Ascending aorta (tissue), 2 donors: ENCODE data around the gene FAM131A. TPM values are rescaled to one million over a fixed set of nuclear protein-coding genes. Genes with fewer than 3 reads are reported as not detected.

Experiments used
- DNase-seq, 2 donors: peaks; one replicate each; pipeline ENCODE4 v3.0.0-alpha.2; 2019; ENCODE audit warnings: low spot score in 2 of 2
- H3K27ac ChIP-seq, 2 donors: fragments of 200-600 bp; sonication (generic); one replicate each; pipeline ENCODE4 v1.5.1; 2016 to 2017; ENCODE audit warnings: mild to moderate bottlenecking in 1 of 2
- H3K27me3 ChIP-seq: fragments of 200-600 bp; sonication (generic); one replicate; pipeline ENCODE4 v1.5.1; 2017
- H3K36me3 ChIP-seq, 2 donors: fragments of 200-600 bp; sonication (generic); one replicate each; pipeline ENCODE4 v1.5.1; 2016
- H3K4me1 ChIP-seq, 2 donors: fragments of 200-600 bp; sonication (generic); one replicate each; pipeline ENCODE4 v1.5.1; 2016 to 2017; ENCODE audit warnings: mild to moderate bottlenecking in 1 of 2
- H3K4me3 ChIP-seq, 2 donors: fragments of 200-600 bp; sonication (generic); one replicate each; pipeline ENCODE4 v1.5.1; 2016 to 2017; ENCODE audit warnings: mild to moderate bottlenecking in 1 of 2
- H3K9me3 ChIP-seq, 2 donors: fragments of 200-600 bp; sonication (generic); one replicate each; pipeline ENCODE4 v1.5.1; 2016
- intact Hi-C: fragments of 100-400 bp; cut with DNase I; formaldehyde crosslinking; loops from one replicate; pipeline ENCODE4 v1.15.1; 2023
- total RNA-seq: library from RNA; depleted of rRNA; stranded (reverse); fragments of >200 nt; gene quantifications from one replicate; pipeline ENCODE4 v1.1.0, GENCODE V29; 2016
- TF ChIP-seq, protein P1 (sequence below), 3 experiments: fragments of 200-600 bp in 2 of 3; fragments of 450-650 bp in 1 of 3; sonication (generic) in 2 of 3; IDR thresholded peaks; one replicate each; pipeline ENCODE4 v1.5.1; 2016 to 2019; ENCODE audit warnings: antibody characterized with exemption in 3 of 3, mild to moderate bottlenecking in 1 of 3, moderate library complexity in 1 of 3

The FAM131A gene
- total RNA-seq, 1 donor from 2014 or later = 47.7 TPM

DNA sequence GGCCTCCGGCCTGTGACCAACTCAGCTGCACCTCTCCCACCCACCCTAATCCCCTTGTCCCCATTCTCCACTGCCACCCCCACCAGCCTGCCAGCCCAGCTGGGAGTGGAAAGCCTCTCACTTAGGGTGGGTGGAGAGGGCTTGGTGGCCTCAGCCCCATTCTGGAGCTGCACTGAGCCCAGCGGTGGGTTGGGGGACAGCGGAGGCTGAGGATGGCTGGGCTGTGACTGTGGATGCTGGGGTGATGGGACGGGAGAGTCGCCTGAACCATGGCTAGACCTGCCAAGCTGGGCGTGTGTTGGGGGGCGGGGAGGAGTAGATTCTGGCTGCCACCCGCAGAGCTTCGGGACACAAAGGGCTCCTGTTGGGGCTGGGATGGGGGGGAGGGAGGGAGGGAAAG, 22.2 kb downstream of the FAM131A start:
- peaks cover 5 to 15% of the 10 kb centered on the region in 2 donors for H3K4me1 ChIP-seq
- H3K4me3 ChIP-seq = no peak overlapping the region
- no peak for DNase-seq
- H3K36me3 ChIP-seq = peaks cover 4 to 11% of the 10 kb centered on the region in 2 donors
- no peak overlapping the region for H3K27ac ChIP-seq
- H3K27me3 ChIP-seq = no peaks in the 10 kb centered on the region
- intact Hi-C loops = loop anchor here (5.0 to 10.0 kb wide), 3 partner anchors 172 to 415 kb away; partner anchors contain the start of genes ABCC5 and ABCF3
- TF ChIP-seq, protein P1, sequence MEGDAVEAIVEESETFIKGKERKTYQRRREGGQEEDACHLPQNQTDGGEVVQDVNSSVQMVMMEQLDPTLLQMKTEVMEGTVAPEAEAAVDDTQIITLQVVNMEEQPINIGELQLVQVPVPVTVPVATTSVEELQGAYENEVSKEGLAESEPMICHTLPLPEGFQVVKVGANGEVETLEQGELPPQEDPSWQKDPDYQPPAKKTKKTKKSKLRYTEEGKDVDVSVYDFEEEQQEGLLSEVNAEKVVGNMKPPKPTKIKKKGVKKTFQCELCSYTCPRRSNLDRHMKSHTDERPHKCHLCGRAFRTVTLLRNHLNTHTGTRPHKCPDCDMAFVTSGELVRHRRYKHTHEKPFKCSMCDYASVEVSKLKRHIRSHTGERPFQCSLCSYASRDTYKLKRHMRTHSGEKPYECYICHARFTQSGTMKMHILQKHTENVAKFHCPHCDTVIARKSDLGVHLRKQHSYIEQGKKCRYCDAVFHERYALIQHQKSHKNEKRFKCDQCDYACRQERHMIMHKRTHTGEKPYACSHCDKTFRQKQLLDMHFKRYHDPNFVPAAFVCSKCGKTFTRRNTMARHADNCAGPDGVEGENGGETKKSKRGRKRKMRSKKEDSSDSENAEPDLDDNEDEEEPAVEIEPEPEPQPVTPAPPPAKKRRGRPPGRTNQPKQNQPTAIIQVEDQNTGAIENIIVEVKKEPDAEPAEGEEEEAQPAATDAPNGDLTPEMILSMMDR (IDR thresholded peaks at IDR 0.05) = no peak
- H3K9me3 ChIP-seq = no peaks in the 10 kb centered on the region

DNA sequence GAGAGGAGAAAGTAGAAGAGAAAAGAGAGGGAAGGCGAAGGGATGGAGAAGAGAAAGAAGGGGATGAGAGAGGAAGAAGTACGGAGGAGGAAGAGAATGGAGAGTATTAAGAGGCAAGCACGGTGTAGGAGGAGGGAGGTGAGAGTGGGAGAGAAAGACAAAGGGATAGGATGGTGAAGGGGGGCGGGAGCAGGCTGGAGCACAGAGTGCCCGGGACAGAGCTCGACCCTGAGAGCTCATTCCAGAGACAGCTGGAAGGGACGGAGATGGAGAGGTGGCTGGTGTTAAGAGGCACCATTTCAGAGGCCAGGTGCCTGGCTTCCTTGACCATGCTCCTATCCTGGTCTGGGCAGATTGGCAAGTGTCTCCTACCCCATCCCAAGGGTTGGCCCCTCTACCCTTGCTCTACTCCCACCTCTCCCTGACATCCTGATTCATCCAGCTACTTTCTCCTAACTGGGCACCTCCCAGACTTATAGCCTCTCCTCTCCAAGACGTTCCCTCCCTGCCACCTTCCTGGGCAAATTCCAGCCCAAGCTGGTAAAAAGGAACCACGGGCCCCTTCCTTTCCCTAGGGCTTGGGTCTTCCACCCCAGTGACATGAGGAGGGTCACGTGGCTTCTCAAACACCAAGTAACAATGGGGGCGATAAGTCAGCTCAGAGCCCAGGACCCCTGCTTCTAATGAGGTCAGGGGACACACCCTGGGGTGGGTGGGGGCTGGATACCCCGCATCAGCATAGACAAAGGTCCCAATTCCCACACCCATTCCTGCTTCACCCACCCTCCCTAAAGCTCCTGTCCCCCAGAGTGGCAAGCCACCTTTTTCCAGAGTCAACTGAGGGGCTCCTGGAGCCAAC, 22.9 kb downstream of the FAM131A start:
- H3K4me3 ChIP-seq = peak overlapping the region; percentile 64 to 78
- no peak overlapping the region for H3K27ac ChIP-seq
- no peak for DNase-seq
- peaks cover 4 to 18% of the 10 kb centered on the region in 2 donors for H3K36me3 ChIP-seq
- peaks cover 5 to 15% of the 10 kb centered on the region in 2 donors for H3K4me1 ChIP-seq
- intact Hi-C loops = loop anchor here (5.0 to 10.0 kb wide), 3 partner anchors 173 to 415 kb away; partner anchors contain the start of genes ABCC5 and ABCF3
- H3K9me3 ChIP-seq = no peaks in the 10 kb centered on the region
- H3K27me3 ChIP-seq = no peaks in the 10 kb centered on the region
- TF ChIP-seq, protein P1 (IDR thresholded peaks at IDR 0.05) = no peak

DNA sequence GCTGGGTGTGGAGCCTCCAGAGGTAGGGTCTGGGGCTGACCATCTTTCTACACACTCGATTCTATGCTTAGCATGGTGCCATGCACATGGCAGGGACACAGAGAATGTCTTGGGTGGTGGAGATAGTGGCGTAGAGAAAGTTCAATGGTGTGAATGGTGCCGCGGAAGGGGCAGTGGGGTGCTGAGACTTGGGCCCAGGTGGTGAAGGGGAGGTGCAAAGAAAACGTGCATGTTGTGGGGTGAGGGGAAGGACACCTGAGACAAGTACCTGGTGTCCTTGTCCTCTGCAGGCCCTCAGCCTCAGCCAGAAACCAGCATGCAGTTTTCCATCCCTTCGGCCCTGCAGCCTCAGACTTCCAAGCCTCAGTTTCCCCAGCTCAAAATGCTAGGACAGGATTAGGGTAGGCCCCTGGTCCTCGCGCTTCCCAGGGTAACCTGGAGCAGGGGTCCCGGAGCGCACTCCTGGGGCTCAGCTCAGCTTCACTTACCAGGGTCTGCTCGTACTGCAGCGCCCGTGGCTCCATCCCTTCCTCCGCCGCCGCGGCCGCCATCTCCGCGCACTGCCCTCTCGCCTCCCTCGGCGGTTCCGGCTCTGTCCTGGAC, 23.6 kb downstream of the FAM131A start:
- H3K36me3 ChIP-seq = peaks cover 2 to 21% of the 10 kb centered on the region in 2 donors
- peak overlapping the region; percentile 99 to 100 for H3K27ac ChIP-seq

DNA sequence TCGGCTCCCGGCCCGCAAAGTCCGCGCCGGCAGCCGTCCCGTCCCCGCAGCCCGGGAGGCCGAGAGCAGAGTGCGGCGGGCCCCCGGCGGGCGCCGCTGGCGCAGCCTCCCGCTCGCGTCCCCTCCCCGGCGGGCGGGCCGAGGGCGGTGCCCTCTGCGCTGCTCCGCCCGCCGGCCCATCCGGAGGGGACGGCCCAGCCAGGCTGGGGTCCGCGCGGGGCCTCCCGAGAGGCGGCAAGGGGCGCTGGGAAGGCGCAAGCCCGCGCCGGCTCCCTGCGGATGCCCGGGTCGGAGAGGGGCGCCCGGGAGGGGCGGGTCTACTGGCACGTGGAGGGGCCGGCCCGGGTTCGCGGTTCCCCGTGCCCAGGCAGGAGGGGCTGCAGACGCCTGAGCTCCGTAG, 24.1 kb downstream of the FAM131A start, which contains the start of the genes CLCN2 and POLR2H:
Gene CLCN2 (minus strand): TSS at position 74 of the 400 bp plus-strand sequence. CDS start 126 bp downstream, outside the sequence.
Gene POLR2H (plus strand): TSS at position 179 of the 400 bp plus-strand sequence. CDS start 1,783 bp downstream, outside the sequence.
- TF ChIP-seq, protein P1 (IDR thresholded peaks at IDR 0.05) = no peak
- peaks cover 5 to 15% of the 10 kb centered on the region in 2 donors for H3K4me1 ChIP-seq
- peaks cover 4 to 23% of the 10 kb centered on the region in 2 donors for H3K36me3 ChIP-seq
- intact Hi-C loops = loop anchor here (1.0 to 10.0 kb wide), 5 partner anchors 26 to 413 kb away; partner anchors contain the start of genes ABCC5, ABCF3 and PSMD2
- no peaks in the 10 kb centered on the region for H3K27me3 ChIP-seq
- H3K4me3 ChIP-seq = peak within 1 kb of the TSS; percentile 64 to 78
- H3K9me3 ChIP-seq = no peaks in the 10 kb centered on the region
- no peak for DNase-seq
- peak within 1 kb of the TSS; percentile 99 to 100 for H3K27ac ChIP-seq

More for the DNA sequence above, 23.6 kb downstream of the FAM131A start:
- no peaks in the 10 kb centered on the region for H3K27me3 ChIP-seq
- H3K9me3 ChIP-seq = no peaks in the 10 kb centered on the region
- DNase-seq = no peak
- intact Hi-C loops = loop anchor here (1.0 to 10.0 kb wide), 5 partner anchors 26 to 414 kb away; partner anchors contain the start of genes ABCC5, ABCF3 and PSMD2
- TF ChIP-seq, protein P1 (IDR thresholded peaks at IDR 0.05) = no peak
- H3K4me3 ChIP-seq = peak overlapping the region; percentile 64 to 78
- peaks cover 5 to 15% of the 10 kb centered on the region in 2 donors for H3K4me1 ChIP-seq

DNA sequence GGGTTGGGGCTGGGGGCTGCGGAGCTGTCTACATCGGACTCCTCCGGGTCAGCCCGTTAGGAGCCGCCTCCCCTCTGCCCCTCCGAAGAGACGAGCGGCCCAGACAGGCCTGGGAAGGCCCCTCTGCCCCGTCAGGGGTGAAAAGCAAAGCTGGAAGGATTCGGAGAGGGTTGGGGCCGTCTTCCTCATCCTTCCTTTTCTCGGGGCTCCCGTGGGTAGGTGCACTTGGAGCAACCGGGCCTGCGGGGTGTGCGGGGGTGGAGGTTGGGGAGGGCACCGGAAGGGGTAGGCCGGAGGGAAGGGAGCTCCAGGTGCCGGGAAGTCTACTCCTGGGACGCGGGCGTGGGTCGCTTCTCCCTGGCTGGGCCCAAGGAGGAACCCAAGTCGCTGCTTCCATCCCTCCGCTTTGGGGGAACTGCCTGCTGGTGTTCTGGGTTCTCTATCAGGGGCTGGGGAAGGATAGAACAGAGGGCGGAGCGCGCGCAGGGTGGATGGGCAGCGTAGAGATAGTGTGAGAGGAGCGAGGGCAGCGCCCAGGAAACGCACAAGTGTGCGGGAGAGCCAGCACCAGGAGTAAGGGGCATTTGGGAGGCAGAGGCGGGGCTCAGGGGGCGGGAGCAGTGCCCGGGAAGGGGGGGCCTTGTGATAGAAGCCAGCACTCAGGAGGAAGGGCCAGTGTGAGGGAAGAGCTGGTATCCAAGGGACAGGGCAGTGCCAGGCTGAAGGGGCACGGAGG, 24.7 kb downstream of the FAM131A start:
- H3K4me1 ChIP-seq = peaks cover 5 to 15% of the 10 kb centered on the region in 2 donors
- no peaks in the 10 kb centered on the region for H3K9me3 ChIP-seq
- peak overlapping the region; percentile 99 to 100 for H3K27ac ChIP-seq
- intact Hi-C loops = loop anchor here (1.0 to 10.0 kb wide), 6 partner anchors 27 to 413 kb away; partner anchors contain the start of genes ABCC5, ABCF3 and PSMD2
- peak; percentile 35 to 84 for DNase-seq
- H3K36me3 ChIP-seq = peaks cover 8 to 25% of the 10 kb centered on the region in 2 donors
- H3K27me3 ChIP-seq = no peaks in the 10 kb centered on the region
- TF ChIP-seq, protein P1 (IDR thresholded peaks at IDR 0.05) = no peak
- peak overlapping the region; percentile 64 to 78 for H3K4me3 ChIP-seq
